ENCODE data around the gene CD44.

DNA sequence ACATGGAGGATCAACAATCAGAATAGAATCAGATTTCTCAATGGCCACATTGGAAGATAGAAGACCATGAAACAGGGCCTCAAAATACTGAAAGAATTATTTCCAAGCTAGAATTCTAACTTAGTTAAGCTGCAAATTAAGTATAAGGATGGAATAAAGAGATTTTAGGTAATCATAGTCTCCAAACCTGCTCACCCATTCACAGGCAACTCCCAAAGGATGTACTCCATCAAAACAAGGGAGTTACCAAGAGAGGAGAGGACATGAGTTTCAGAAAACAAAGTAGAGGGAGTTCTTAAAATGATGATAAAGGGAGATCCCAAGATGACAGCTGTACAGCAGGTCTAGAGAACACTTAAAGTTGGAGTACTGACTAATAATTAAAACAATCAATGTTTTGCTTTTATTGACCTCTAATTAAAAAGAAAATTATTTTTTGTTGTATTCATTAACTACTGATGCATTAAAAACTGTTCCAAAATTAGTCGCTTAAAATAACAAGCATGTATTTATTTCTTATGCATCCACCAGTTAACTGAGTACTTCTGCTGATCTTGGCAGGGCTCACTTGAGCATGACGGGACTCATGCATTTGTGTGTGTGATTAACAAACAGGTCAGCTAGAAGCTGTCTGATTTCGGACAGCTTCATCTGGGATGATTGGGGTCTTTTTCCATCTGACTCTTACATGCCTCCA lies 95.6 kb downstream of the CD44 start:
- TF ChIP-seq EP300 (IDR thresholded peaks at IDR 0.05; ENCODE audit: borderline replicate concordance) (no peak), CEBPB (IDR thresholded peaks at IDR 0.05) (no peak), CREB1 (IDR thresholded peaks at IDR 0.05; ENCODE audit: low read depth) (no peak), YY1 (IDR thresholded peaks at IDR 0.05; ENCODE audit: low read depth) (no peak), TAF1 (IDR thresholded peaks at IDR 0.05; ENCODE audit: low read depth) (no peak), NFIC (IDR thresholded peaks at IDR 0.05) (no peak), EGR1 (IDR thresholded peaks at IDR 0.05) (no peak), FOXM1 (IDR thresholded peaks at IDR 0.05; ENCODE audit: borderline replicate concordance, low read depth) (no peak), ZBTB7A (IDR thresholded peaks at IDR 0.05; ENCODE audit: low read depth) (no peak), RAD21 (IDR thresholded peaks at IDR 0.05; ENCODE audit: low read depth) (no peak)
- TF ChIP-seq, protein P1, sequence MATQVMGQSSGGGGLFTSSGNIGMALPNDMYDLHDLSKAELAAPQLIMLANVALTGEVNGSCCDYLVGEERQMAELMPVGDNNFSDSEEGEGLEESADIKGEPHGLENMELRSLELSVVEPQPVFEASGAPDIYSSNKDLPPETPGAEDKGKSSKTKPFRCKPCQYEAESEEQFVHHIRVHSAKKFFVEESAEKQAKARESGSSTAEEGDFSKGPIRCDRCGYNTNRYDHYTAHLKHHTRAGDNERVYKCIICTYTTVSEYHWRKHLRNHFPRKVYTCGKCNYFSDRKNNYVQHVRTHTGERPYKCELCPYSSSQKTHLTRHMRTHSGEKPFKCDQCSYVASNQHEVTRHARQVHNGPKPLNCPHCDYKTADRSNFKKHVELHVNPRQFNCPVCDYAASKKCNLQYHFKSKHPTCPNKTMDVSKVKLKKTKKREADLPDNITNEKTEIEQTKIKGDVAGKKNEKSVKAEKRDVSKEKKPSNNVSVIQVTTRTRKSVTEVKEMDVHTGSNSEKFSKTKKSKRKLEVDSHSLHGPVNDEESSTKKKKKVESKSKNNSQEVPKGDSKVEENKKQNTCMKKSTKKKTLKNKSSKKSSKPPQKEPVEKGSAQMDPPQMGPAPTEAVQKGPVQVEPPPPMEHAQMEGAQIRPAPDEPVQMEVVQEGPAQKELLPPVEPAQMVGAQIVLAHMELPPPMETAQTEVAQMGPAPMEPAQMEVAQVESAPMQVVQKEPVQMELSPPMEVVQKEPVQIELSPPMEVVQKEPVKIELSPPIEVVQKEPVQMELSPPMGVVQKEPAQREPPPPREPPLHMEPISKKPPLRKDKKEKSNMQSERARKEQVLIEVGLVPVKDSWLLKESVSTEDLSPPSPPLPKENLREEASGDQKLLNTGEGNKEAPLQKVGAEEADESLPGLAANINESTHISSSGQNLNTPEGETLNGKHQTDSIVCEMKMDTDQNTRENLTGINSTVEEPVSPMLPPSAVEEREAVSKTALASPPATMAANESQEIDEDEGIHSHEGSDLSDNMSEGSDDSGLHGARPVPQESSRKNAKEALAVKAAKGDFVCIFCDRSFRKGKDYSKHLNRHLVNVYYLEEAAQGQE (IDR thresholded peaks at IDR 0.05; ENCODE audit: low read depth) = no peak
- TF ChIP-seq, protein P2, sequence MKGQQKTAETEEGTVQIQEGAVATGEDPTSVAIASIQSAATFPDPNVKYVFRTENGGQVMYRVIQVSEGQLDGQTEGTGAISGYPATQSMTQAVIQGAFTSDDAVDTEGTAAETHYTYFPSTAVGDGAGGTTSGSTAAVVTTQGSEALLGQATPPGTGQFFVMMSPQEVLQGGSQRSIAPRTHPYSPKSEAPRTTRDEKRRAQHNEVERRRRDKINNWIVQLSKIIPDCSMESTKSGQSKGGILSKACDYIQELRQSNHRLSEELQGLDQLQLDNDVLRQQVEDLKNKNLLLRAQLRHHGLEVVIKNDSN (IDR thresholded peaks at IDR 0.05) = no peak
- TF ChIP-seq, protein P3, sequence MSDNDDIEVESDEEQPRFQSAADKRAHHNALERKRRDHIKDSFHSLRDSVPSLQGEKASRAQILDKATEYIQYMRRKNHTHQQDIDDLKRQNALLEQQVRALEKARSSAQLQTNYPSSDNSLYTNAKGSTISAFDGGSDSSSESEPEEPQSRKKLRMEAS (IDR thresholded peaks at IDR 0.05) = no peak

Data from Ishikawa (cell line).